NOMO-1 (cell line): ENCODE measurements around the gene TMEM239.
"Not testable (repeated sequence)": the region's sequence is repeated elsewhere in the genome, so short reads cannot be mapped to it uniquely, and the experiment has no call there.

Experiments
- DNase-seq, 2 experiments: peaks; one replicate each; lab custom pipeline; 2025; ENCODE audit not compliant: unreplicated experiment in 2 of 2; lab: John Stamatoyannopoulos, UW

TMEM239 gene

DNA sequence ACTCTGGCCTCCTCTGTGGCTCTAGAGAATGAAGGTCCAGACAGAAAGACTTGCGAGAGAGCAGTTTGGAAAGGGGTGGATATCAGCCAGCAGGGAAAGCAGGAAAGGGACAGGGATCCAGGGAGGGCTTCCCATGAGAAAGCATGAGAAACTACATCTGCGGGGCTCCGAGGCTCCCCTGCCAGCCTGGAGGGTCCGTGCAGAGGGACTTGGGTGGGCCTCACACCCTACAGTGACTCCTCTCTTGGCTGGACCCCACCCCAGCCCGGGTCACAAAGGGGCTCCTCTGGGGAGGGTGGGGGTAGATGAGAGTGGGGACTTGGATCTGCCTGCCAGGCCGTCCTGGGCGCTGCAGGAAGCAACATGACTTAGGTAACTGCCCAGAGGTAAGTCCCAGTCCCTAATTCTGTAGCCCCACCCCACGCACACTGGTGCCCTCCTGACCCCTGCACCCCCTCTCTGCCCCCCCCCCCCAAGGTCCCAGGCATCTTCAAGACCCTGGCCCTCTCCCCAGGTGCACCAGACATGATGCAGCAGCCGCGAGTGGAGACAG lies at the start of gene TMEM239:
Gene TMEM239 (plus strand): TSS at position 335 of the 553 bp plus-strand sequence. CDS start 191 bp downstream, at position 526.
- DNase-seq = no peak

- DNase-seq = no peak
These were observed 48.2 kb upstream of the TMEM239 start for GRCh38 chr20:2767768-2768631.

DNA sequence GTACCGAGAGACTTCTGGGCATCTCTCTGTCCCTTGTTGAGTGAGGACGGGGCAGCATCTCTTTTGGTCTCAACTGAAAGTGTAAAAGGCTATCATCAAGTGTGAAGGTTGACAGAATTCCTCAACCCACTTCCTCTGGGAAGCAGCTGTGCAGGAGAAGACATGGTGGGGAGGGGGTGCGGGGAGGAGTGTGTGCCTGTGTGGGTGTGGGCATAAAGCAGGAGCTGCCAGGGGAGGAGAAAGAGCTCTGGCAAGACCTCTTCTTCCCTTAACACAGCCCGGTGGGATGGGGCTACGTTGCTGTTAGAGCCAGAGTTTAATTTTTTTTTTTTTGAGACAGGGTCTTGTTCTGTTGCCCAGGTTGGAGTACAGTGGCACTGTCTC lies 47.5 kb upstream of the TMEM239 start:
- DNase-seq = no peak

GRCh38 chr20:2770091-2770490 lies 46.1 kb upstream of the TMEM239 start:
- not testable (repeated sequence) for DNase-seq

DNA sequence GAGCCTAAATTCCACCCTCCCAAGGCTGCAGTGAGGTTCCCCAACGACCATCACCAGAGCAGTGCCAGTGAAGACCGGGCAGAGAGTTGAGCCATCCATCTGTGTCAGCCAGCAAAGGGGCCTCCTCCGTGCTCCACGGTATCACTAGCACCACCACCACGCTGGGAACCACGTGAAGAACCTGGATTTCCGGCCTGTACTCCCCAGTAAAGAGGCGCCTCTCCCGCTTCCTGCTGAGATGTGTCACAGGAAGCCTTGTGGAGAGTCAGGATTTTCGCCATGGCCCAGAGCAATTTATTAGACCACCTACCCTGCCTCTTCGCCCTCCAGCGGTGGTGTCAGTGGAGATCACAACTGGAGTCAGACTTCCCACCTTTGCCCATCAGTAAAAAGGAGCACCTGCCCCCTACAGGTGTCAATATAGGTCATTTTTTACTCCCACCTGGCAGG lies 44.5 kb upstream of the TMEM239 start:
- DNase-seq = no peak

DNA sequence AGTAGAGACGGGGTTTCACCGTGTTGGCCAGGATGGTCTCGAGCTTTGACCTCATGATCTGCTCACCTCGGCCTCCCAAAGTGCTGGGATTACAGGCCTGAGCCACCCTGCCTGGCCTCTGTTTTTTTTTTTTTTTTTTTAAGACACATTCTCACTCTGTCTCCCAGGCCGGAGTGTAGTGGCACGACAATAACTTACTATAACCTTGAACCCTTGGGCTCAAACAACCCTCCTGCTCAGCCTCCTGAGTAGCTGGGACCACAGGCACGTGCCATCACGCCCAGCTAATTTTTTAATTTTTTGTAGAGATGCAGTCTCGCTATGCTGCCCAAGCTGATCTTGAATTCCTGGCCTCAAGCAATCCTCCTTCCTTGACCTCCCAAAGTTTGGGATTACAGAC lies 42.4 kb upstream of the TMEM239 start:
- DNase-seq = no peak

DNA sequence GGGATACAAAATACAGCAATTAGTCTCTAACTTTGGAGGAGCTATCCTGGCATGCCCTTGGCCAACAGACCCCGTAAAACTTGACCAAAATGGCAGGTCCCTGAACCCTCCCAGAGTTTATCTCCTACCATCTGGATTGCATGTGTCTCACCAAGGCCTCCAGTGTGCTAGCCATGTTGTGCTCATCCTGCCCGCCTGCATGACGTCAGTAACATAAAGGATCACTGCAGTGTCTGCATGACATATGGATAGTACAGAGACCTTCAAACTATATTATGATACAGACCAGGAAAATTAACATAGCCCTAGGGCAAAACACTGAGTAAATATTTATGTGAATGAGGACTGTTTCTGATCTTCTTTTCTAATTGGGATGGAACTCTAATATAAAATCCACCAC lies 41.0 kb upstream of the TMEM239 start:
- DNase-seq = no peak

DNA sequence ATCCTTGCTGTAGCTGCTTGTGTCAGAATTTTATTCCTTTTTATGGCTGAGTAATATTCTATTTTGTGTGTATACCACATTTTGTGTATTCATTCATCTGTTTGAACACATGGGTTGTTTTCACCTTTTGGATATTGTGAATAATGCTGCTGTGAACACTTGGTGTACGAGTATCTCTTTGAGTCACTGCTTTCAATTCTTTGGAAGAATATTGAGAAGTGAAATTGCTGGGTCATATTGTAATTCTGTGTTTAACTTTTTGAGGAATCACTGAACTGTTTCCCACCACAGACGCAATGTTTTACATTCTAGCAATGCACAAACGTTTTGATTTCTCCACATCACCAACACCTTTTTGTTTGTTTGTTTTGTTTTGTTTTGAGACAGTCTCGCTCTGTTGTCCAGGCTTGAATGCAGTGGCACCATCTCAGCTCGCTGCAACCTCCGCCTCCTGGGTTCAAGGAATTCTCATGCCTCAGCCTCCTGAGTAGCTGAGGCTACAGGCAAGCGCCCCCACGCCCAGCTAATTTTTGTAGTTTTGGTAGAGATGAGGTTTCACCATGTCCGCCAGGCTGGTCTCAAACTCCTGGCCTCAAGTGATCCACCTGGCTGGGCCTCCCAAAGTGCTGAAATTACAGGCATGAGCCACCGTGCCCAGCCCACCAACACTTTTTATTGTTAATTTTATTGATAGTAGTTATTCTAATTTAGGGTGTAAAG lies 37.4 kb upstream of the TMEM239 start:
- DNase-seq = no peak

GRCh38 chr20:2780948-2781347 lies 35.2 kb upstream of the TMEM239 start:
- DNase-seq = no peak

DNA sequence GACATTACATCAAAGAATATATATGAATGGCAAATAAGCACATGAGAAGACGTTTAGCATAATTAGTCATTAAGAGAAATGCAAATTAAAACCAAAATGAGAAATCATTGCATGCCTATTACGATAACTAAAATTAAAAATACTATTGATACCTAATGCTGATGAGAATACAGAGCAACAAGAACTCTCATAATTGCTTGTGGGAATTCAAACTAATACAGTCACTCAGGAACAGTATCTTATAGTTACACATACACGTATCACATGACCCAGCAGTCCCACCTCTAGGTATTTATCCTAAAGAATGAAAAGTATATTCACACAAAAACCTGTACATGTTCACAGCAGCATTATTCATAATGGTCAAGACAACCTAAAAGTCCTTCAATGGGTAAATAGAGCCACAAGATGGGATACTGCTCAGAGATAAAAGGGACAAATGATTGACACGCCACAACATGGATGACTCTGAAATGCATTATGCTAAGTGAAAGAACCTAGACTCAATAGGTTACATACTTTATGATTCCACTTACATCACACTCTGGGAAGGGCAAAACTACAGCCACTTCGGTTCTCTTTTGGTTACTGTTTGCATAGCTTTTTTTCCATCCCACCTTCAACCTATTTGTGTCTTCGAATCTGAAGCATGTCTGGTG lies 32.1 kb upstream of the TMEM239 start:
- DNase-seq = no peak

GRCh38 chr20:2793471-2793870 lies 22.7 kb upstream of the TMEM239 start:
- DNase-seq = no peak

GRCh38 chr20:2794202-2794748 lies 21.9 kb upstream of the TMEM239 start:
- no peak for DNase-seq

GRCh38 chr20:2794866-2795447 lies 21.2 kb upstream of the TMEM239 start:
- DNase-seq = no peak

- no peak for DNase-seq
These were observed 20.7 kb upstream of the TMEM239 start for GRCh38 chr20:2795451-2795850.

GRCh38 chr20:2796011-2796660 lies 20.0 kb upstream of the TMEM239 start:
- DNase-seq = no peak

DNA sequence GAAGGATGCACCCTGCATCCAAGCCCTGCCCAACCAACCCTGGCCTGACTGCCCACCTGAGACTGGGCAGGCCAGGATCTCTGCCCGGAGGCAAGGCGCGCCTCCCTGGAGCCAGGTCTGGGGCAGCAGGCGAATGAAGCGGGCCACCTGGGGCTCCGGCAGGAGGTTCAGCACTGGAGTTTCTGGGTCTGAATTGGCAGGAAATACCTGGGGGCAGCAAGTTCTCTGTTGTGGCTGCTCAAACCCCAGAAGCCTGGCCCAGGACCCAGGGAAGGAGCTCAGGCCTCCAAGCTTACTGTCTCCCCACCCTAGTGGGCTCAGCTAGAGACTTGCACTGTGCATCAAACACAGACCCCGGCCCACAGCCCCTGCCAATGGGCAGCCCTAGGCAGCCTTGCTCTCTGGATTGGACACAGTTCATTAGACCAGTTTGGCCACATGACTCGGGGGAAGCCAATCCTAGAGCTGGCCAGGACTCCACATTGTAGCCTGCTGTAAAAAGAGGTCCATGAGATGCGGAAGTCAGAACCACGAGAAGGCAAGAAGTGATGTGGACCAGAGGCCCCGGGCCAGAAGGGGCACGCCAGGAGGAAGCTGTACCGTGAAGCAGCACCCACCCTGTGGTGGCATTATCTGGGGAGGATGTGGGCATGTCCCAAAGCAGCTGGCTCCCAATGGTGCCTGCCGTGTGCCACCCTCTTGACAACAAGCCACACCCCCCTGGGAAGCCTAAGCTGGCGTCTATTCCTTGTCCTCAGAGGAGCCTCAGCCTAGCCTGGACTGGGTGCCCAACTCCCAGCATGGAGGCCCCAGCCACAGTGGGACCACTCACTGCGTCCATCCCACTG lies 18.8 kb upstream of the TMEM239 start:
- DNase-seq = no peak

- DNase-seq = no peak
These were observed 17.9 kb upstream of the TMEM239 start for GRCh38 chr20:2798095-2798805.

DNA sequence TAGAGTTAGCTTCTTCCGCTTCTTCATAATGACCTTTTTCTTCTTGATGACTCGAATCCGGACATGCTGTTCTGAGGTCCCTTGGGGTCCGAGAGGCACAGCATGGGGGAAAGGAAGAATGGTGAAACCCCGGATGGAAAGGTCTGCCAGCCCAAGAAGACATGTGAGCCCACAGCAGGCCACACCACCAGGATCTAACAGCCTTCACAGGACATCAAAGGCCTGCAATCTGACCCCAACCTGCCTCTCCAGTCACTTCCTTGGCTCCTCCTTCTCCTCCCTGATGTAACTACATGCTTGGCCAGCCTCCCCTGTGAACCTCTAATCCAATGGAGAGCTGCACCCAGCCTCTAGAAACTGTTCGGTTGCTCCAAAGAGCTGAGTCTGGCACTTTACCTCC lies 17.4 kb upstream of the TMEM239 start:
- DNase-seq = no peak
